HPDE6-E6E7 (cell line): ENCODE results near the gene CACNG5.
"Not testable (repeated sequence)": the region's sequence is repeated elsewhere in the genome, so short reads cannot be mapped to it uniquely, and the experiment has no call there.

ENCODE experiments used
- DNase-seq: peaks from one replicate; pipeline ENCODE4 v3.0.0; 2011; ENCODE audit warnings: missing footprints; ENCODE audit errors: extremely low spot score

Gene CACNG5

GRCh38 chr17:66849851-66850580 lies 15.1 kb downstream of the CACNG5 start:
- no peak for DNase-seq

GRCh38 chr17:66850692-66851091 lies 15.8 kb downstream of the CACNG5 start:
- no peak for DNase-seq

GRCh38 chr17:66855204-66855603 lies 20.3 kb downstream of the CACNG5 start:
- no peak for DNase-seq

GRCh38 chr17:66858226-66859083 lies 23.5 kb downstream of the CACNG5 start:
- no peak for DNase-seq

GRCh38 chr17:66859353-66859752 lies 24.4 kb downstream of the CACNG5 start:
- no peak for DNase-seq

GRCh38 chr17:66860204-66860603 lies 25.3 kb downstream of the CACNG5 start:
- no peak for DNase-seq

GRCh38 chr17:66863820-66864219 lies 28.9 kb downstream of the CACNG5 start:
- DNase-seq: no peak

- no peak for DNase-seq
These were observed 30.2 kb downstream of the CACNG5 start for GRCh38 chr17:66865151-66865550.

- no peak for DNase-seq
These were observed 39.0 kb downstream of the CACNG5 start for GRCh38 chr17:66873962-66874361.

- no peak for DNase-seq
These were observed 50.0 kb downstream of the CACNG5 start for GRCh38 chr17:66884931-66885330.

- no peak for DNase-seq
These were observed 50.5 kb downstream of the CACNG5 start for GRCh38 chr17:66885417-66885816.

GRCh38 chr17:66889480-66890230 lies 54.7 kb downstream of the CACNG5 start:
- DNase-seq: no peak

GRCh38 chr17:66892246-66892645 lies 57.3 kb downstream of the CACNG5 start:
- no peak for DNase-seq

GRCh38 chr17:66893382-66893781 lies 58.5 kb downstream of the CACNG5 start:
- no peak for DNase-seq

- DNase-seq: no peak
These were observed 58.9 kb downstream of the CACNG5 start for GRCh38 chr17:66893863-66894262.

- no peak for DNase-seq
These were observed 62.2 kb downstream of the CACNG5 start for GRCh38 chr17:66897141-66897540.

GRCh38 chr17:66898536-66898935 lies 63.6 kb downstream of the CACNG5 start:
- no peak for DNase-seq

- DNase-seq: no peak
These were observed 65.5 kb downstream of the CACNG5 start for GRCh38 chr17:66900126-66901010.

GRCh38 chr17:66903296-66903695 lies 68.4 kb downstream of the CACNG5 start:
- DNase-seq: not testable (repeated sequence)

GRCh38 chr17:66903781-66904180 lies 68.9 kb downstream of the CACNG5 start:
- DNase-seq: no peak
